Loucy (cell line): ENCODE results near the gene CLSTN2.

ENCODE experiments used
- EZH2phosphoT487 ChIP-seq: fragments of 200-600 bp; IDR thresholded peaks from 2 replicates; pipeline ENCODE4 v1.6.1; 2018; ENCODE audit warnings: antibody characterized with exemption, mild to moderate bottlenecking, moderate library complexity, borderline replicate concordance
- TF ChIP-seq, protein P1 (sequence below): fragments of 200-600 bp; sonication (generic); conservative IDR thresholded peaks from 2 replicates; pipeline ENCODE4 v1.5.1; 2014; ENCODE audit warnings: mild to moderate bottlenecking, antibody characterized with exemption, low read length

DNA sequence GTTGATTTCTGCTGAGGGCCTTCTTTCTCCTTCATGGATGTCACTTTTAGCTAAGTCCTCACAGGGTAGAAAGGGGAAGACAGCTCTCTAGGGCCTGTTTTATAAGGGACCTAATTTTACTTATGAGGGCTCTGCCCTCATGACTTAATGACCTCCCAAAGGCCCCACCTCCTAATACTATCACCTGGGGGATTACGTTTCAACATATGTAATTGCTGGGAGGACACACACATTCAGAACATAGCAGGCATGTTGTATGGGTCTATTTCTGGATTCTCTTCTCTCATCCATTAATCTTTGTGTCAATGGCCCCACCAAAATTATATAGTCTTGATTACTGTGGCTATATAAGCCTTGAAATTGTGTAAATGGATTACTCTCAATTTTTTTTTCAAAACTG, 255.0 kb downstream of the CLSTN2 start:
- TF ChIP-seq, protein P1, sequence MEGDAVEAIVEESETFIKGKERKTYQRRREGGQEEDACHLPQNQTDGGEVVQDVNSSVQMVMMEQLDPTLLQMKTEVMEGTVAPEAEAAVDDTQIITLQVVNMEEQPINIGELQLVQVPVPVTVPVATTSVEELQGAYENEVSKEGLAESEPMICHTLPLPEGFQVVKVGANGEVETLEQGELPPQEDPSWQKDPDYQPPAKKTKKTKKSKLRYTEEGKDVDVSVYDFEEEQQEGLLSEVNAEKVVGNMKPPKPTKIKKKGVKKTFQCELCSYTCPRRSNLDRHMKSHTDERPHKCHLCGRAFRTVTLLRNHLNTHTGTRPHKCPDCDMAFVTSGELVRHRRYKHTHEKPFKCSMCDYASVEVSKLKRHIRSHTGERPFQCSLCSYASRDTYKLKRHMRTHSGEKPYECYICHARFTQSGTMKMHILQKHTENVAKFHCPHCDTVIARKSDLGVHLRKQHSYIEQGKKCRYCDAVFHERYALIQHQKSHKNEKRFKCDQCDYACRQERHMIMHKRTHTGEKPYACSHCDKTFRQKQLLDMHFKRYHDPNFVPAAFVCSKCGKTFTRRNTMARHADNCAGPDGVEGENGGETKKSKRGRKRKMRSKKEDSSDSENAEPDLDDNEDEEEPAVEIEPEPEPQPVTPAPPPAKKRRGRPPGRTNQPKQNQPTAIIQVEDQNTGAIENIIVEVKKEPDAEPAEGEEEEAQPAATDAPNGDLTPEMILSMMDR, result no peak
- no peak for TF ChIP-seq EZH2phosphoT487
